Measurements from ENCODE around the gene TRUB2. TPM values are rescaled to one million over a fixed set of nuclear protein-coding genes. Genes with fewer than 3 reads are reported as not detected.

The TRUB2 gene
- polyA plus RNA-seq, 1 experiment, result 25.9 TPM

DNA sequence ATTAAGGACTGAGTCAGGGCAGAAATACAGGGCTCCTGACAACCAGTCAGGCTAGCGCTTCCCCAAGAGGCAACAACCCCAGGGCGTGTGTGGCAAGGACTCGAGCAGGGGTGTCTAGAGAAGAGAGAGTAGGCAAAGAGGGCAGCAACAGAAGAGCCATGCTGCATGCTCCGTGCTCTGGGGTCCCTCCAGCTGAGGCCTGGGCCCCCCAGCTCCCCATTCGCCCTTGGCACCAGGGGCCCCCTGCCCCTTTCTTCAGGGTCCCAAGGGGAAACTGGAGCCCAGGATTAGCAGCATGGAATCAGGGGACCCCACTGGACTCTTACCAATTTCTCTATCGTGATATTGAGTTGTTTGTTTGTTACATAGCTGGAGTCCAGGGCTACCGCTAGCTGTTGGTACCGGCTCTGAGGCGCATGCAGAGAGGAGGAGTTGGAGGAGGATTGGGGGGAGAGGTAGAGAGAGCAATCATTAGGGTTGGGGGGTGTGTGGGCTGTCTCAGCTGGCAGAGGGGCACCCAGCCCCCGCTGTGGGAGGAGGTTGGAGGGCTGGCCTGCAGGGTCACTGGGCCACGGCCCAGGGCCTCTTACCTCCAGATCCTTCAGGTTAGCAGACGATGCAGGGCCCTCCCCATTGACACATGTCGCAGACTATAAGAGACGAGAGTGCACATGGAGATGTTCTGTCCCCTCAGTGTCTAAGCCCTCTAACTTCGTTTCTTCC, 55.2 kb downstream of the TRUB2 start:
- no peak overlapping the region for H3K4me3 ChIP-seq (ENCODE audit: low read depth, low read length)
- peaks cover 43% of the 10 kb centered on the region for H3K36me3 ChIP-seq (ENCODE audit: control insufficient read depth, insufficient read depth, low read length)
- TF ChIP-seq, protein P1, sequence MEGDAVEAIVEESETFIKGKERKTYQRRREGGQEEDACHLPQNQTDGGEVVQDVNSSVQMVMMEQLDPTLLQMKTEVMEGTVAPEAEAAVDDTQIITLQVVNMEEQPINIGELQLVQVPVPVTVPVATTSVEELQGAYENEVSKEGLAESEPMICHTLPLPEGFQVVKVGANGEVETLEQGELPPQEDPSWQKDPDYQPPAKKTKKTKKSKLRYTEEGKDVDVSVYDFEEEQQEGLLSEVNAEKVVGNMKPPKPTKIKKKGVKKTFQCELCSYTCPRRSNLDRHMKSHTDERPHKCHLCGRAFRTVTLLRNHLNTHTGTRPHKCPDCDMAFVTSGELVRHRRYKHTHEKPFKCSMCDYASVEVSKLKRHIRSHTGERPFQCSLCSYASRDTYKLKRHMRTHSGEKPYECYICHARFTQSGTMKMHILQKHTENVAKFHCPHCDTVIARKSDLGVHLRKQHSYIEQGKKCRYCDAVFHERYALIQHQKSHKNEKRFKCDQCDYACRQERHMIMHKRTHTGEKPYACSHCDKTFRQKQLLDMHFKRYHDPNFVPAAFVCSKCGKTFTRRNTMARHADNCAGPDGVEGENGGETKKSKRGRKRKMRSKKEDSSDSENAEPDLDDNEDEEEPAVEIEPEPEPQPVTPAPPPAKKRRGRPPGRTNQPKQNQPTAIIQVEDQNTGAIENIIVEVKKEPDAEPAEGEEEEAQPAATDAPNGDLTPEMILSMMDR (IDR thresholded peaks at IDR 0.05; ENCODE audit: insufficient read depth, low read depth, low read length), result no peak
- ChIA-PET POLR2A (no interaction called here), CTCF (no interaction called here)
- no peaks in the 10 kb centered on the region for H3K27me3 ChIP-seq (ENCODE audit: control insufficient read depth, insufficient read depth, low read length)
- DNase-seq (ENCODE audit: low read depth), result no peak

DNA sequence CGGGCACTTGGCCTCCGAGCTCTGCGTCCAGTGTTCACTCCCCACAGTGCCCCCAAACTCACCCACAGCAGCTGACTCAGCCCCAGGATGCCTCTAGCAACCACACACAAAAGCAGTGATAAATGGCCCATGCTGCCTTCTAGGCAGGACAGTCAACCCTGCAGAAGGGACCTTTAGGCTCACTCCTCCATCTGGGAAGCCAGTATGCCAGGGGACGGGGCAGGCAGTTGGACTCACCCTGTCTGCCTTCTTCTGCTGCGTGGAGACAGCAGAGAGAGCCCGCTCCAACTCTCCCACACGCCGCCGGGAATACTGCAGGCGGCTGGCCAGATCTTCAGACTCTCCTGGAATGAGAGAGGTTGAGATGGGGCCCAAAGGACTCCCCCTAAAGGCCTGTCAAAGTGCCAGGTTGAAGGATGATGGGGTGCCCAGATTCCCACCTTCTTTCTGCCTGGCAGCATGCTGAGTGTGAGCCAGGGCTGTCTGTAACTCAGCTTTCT, 56.8 kb downstream of the TRUB2 start:
- Histone ChIP-seq H3K36me3 (ENCODE audit: control insufficient read depth, insufficient read depth, low read length) (peaks cover 50% of the 10 kb centered on the region), H3K27me3 (ENCODE audit: control insufficient read depth, insufficient read depth, low read length) (no peaks in the 10 kb centered on the region), H3K4me3 (ENCODE audit: low read depth, low read length) (no peak overlapping the region)
- POLR2A ChIA-PET, result no interaction called here
- DNase-seq (ENCODE audit: low read depth), result no peak
- CTCF ChIA-PET, result interaction anchor here (0.7 to 2.0 kb wide), 2 partner anchors 10 to 66 kb away, joined by 5 to 7 read pairs; no protein-coding TSS in a partner anchor
- TF ChIP-seq, protein P1 (IDR thresholded peaks at IDR 0.05; ENCODE audit: insufficient read depth, low read depth, low read length), result no peak

DNA sequence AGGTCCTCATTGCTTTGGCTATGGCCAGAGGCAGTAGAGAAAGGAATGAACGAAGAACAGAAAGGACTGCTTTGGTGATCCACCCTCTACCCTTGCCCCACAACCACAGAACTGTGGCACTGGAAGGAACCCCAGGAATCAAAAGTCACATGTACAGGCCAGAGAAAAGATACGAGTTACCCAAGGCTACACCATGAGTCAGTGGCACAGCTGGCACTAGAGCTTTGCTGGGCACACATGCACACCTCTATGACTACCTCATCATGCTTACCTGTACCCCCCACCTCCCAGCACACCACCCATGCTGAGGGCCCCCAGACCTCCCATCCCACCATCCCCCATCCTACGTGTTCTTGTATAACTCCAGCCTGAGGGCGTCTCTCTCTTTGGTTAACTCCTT, 59.6 kb downstream of the TRUB2 start:
- POLR2A ChIA-PET, result no interaction called here
- Histone ChIP-seq H3K36me3 (ENCODE audit: control insufficient read depth, insufficient read depth, low read length) (peaks cover 62% of the 10 kb centered on the region), H3K4me3 (ENCODE audit: low read depth, low read length) (no peak overlapping the region), H3K27me3 (ENCODE audit: control insufficient read depth, insufficient read depth, low read length) (no peaks in the 10 kb centered on the region)
- CTCF ChIA-PET, result interaction anchor here (1.5 kb wide), 1 partner anchor 9 kb away, joined by 4 read pairs; no protein-coding TSS in a partner anchor
- TF ChIP-seq, protein P1 (IDR thresholded peaks at IDR 0.05; ENCODE audit: insufficient read depth, low read depth, low read length), result no peak
- DNase-seq (ENCODE audit: low read depth), result no peak

- Histone ChIP-seq H3K36me3 (ENCODE audit: control insufficient read depth, insufficient read depth, low read length) (peaks cover 59% of the 10 kb centered on the region), H3K4me3 (ENCODE audit: low read depth, low read length) (no peak overlapping the region), H3K27me3 (ENCODE audit: control insufficient read depth, insufficient read depth, low read length) (no peaks in the 10 kb centered on the region)
- no peak for DNase-seq (ENCODE audit: low read depth)
- TF ChIP-seq, protein P1 (IDR thresholded peaks at IDR 0.05; ENCODE audit: insufficient read depth, low read depth, low read length), result no peak
- ChIA-PET CTCF (interaction anchor here (0.9 kb wide), 1 partner anchor 39 kb away, joined by 3 read pairs; no protein-coding TSS in a partner anchor), POLR2A (interaction anchor here (0.6 kb wide), 1 partner anchor 32 kb away, joined by 6 read pairs; no protein-coding TSS in a partner anchor)
Observed at GRCh38 chr9:128260340-128260739, 61.9 kb downstream of the TRUB2 start.

- ChIA-PET POLR2A (no interaction called here), CTCF (no interaction called here)
- peaks cover 57% of the 10 kb centered on the region for H3K36me3 ChIP-seq (ENCODE audit: control insufficient read depth, insufficient read depth, low read length)
- TF ChIP-seq, protein P1 (IDR thresholded peaks at IDR 0.05; ENCODE audit: insufficient read depth, low read depth, low read length), result no peak
- no peak for DNase-seq (ENCODE audit: low read depth)
- no peak overlapping the region for H3K4me3 ChIP-seq (ENCODE audit: low read depth, low read length)
- H3K27me3 ChIP-seq (ENCODE audit: control insufficient read depth, insufficient read depth, low read length), result no peaks in the 10 kb centered on the region
Observed at GRCh38 chr9:128259156-128259555, 63.1 kb downstream of the TRUB2 start.

Data from BJ (cell line).